ENCODE measurements around the gene METTL3. TPM values are rescaled to one million over a fixed set of nuclear protein-coding genes. Genes with fewer than 3 reads are reported as not detected.
A peak's percentile ranks its signal among the peaks of the same experiment; 100 is the strongest.

The METTL3 gene
- total and polyA plus RNA-seq, 7 experiments from 2014 or later, result 17.6 to 108 (median 54.1) TPM

DNA sequence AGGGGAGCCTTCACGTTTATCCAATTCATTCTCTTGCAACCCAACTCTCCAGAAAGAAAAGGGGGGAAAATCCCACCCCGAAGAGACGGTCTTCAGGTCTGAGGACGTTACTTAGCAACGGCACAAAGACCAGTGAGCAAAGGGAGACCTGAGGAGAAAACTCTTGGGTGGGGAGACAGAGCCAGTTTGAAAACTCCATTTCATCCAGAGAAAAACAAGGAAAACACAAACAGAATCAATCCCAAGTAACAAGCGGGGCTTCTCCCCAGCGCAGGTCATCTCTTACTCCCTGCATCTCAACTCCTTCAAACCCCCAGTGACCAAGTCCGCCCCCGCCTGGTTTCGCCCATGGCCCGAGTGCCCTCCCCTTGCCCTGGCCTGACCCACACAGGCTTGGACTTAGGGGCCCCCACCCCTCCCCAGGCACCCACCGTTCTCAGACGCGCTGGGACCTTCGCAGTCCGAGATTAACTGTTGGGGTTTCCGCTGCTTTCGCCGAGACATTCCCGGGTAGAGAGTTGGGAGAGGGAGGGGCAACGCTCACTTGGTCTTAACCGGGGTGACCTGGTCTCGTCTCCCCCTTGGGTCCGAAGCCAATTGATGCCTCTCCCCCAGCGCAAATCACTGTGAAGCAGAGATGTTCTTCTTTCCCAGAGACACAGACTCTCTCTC lies 25.4 kb upstream of the METTL3 start:
- DNase-seq (no peak), ATAC-seq (no peak)
- H3K4me1 ChIP-seq (ENCODE audit: control insufficient read depth in 2 of 2, insufficient read depth in 2 of 2, low read length in 2 of 2), result no peaks in the 10 kb centered on the region
- H3K27me3 ChIP-seq (ENCODE audit: control insufficient read depth in 2 of 2, insufficient read depth in 2 of 2, low read length in 2 of 2), result peaks cover 0 to 3% of the 10 kb centered on the region in 2 donors
- H3K4me3 ChIP-seq (ENCODE audit: low read length), result no peak overlapping the region
- no peaks in the 10 kb centered on the region for H3K9me3 ChIP-seq (ENCODE audit: control insufficient read depth in 2 of 3, low read length in 3 of 3)
- no peaks in the 10 kb centered on the region for H3K36me3 ChIP-seq (ENCODE audit: control insufficient read depth in 2 of 3, insufficient read depth in 3 of 3, low read length in 3 of 3)
- ChIA-PET CTCF (no interaction called here), POLR2A (interaction anchor here (0.8 kb wide), 1 partner anchor 38 kb away, joined by 3 read pairs; no protein-coding TSS in a partner anchor)
- Mint-ChIP-seq H3K36me3 (peaks cover 0 to 4% (median 0%) of the 10 kb centered on the region in 5 donors), H3K4me3 (peak overlapping the region in 7 of 10 donors; percentile 5 to 67 (median 43)), H3K9me3 (peaks cover 0 to 4% (median 0%) of the 10 kb centered on the region in 11 donors), H3K4me1 (peaks cover 4 to 13% (median 10%) of the 10 kb centered on the region in 7 donors), H3K27ac (peak overlapping the region in 1 of 9 donors; percentile 3), H3K27me3 (peaks cover 41 to 67% (median 58%) of the 10 kb centered on the region in 5 donors)
- intact Hi-C loops (cut with micrococcal nuclease), result no loop called here
- H3K27ac ChIP-seq (ENCODE audit: low read depth, low read length), result no peak overlapping the region

DNA sequence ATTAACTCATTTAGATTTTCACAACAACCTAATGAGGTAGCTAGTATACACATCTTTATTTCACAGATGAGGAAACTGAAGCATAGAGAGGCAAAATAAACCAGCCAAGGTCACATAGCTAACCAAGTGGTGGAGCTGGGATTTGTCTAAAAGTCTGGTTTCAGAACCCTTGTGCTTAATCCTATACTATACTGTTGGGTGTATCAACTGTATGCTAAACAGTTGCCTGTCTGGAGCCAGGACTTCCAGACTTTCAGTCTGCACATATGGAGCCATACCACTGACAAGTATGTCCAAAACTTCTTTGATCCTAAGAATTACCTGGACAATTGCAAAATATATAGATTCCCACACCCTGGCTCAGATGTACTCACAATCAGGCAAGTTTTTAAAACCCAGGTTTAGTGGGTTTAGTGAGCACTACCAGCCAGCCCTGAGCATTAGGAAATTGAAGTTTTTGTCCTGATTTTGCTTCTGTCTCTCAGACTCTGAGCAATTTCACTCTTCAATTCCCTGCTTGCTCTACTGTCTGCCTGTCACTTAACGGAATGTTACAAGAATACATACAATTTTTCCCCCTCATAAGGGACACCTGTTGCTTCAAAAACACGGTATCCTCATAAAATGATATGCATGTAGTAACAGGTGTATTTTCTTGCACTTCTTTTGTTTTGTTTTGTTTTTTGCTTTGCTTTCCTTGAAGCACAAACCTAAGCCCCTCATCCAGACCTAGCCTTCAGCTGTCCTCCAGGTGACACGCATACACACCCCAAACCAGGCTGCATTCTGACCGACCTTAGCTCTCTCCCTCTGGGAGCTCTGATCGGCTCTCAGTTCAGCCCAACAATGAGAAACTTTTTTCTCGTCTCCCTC lies 24.6 kb upstream of the METTL3 start:
- ChIA-PET CTCF (no interaction called here), POLR2A (no interaction called here)
- peaks cover 0 to 4% (median 0%) of the 10 kb centered on the region in 11 donors for H3K9me3 Mint-ChIP-seq
- H3K27me3 Mint-ChIP-seq, result peaks cover 41 to 67% (median 58%) of the 10 kb centered on the region in 5 donors
- no peaks in the 10 kb centered on the region for H3K9me3 ChIP-seq (ENCODE audit: control insufficient read depth in 2 of 3, low read length in 3 of 3)
- H3K27ac ChIP-seq (ENCODE audit: low read depth, low read length), result no peak overlapping the region
- H3K27me3 ChIP-seq (ENCODE audit: control insufficient read depth in 2 of 2, insufficient read depth in 2 of 2, low read length in 2 of 2), result peaks cover 0 to 3% of the 10 kb centered on the region in 2 donors
- intact Hi-C loops (cut with micrococcal nuclease), result no loop called here
- peaks cover 0 to 4% (median 0%) of the 10 kb centered on the region in 5 donors for H3K36me3 Mint-ChIP-seq
- peak overlapping the region in 4 of 10 donors; percentile 1 to 65 (median 39) for H3K4me3 Mint-ChIP-seq
- H3K4me1 Mint-ChIP-seq, result peaks cover 4 to 13% (median 10%) of the 10 kb centered on the region in 7 donors
- H3K4me3 ChIP-seq (ENCODE audit: low read length), result no peak overlapping the region
- no peak overlapping the region for H3K27ac Mint-ChIP-seq
- DNase-seq, result no peak
- H3K4me1 ChIP-seq (ENCODE audit: control insufficient read depth in 2 of 2, insufficient read depth in 2 of 2, low read length in 2 of 2), result no peaks in the 10 kb centered on the region
- ATAC-seq, result no peak
- H3K36me3 ChIP-seq (ENCODE audit: control insufficient read depth in 2 of 3, insufficient read depth in 3 of 3, low read length in 3 of 3), result no peaks in the 10 kb centered on the region

DNA sequence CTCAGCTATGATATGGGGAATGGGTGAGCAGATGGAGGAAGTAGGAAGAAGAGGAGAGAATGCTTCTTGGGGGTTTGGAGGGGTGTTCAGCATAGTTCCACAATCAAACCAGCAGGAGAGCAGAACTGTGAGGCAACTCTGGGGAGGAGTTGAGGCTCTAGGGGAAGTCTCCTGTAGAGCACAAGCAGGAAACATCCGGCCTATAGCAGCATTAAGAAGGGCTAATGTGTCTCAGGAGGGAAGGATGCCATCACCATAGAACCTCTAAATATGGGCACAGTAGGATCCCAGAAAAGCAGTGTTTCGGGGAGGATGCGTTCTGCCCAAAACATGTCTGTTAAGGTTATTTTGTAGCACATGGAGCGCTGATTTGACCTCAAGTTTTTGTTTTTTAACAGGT lies 23.4 kb upstream of the METTL3 start:
- no peak overlapping the region for H3K27ac Mint-ChIP-seq
- H3K9me3 Mint-ChIP-seq, result peaks cover 0 to 4% (median 0%) of the 10 kb centered on the region in 11 donors
- no peak overlapping the region for H3K4me3 Mint-ChIP-seq
- intact Hi-C loops (cut with micrococcal nuclease), result no loop called here
- H3K4me1 Mint-ChIP-seq, result peaks cover 4 to 13% (median 10%) of the 10 kb centered on the region in 7 donors
- Histone ChIP-seq H3K36me3 (ENCODE audit: control insufficient read depth in 2 of 3, insufficient read depth in 3 of 3, low read length in 3 of 3) (no peaks in the 10 kb centered on the region), H3K4me3 (ENCODE audit: low read length) (no peak overlapping the region), H3K27ac (ENCODE audit: low read depth, low read length) (no peak overlapping the region), H3K4me1 (ENCODE audit: control insufficient read depth in 2 of 2, insufficient read depth in 2 of 2, low read length in 2 of 2) (no peaks in the 10 kb centered on the region), H3K27me3 (ENCODE audit: control insufficient read depth in 2 of 2, insufficient read depth in 2 of 2, low read length in 2 of 2) (peaks cover 0 to 3% of the 10 kb centered on the region in 2 donors), H3K9me3 (ENCODE audit: control insufficient read depth in 2 of 3, low read length in 3 of 3) (no peaks in the 10 kb centered on the region)
- H3K36me3 Mint-ChIP-seq, result peaks cover 0 to 4% (median 0%) of the 10 kb centered on the region in 5 donors
- ChIA-PET POLR2A (no interaction called here), CTCF (no interaction called here)
- ATAC-seq, result peak; percentile 27
- H3K27me3 Mint-ChIP-seq, result peaks cover 39 to 67% (median 55%) of the 10 kb centered on the region in 5 donors
- no peak for DNase-seq

DNA sequence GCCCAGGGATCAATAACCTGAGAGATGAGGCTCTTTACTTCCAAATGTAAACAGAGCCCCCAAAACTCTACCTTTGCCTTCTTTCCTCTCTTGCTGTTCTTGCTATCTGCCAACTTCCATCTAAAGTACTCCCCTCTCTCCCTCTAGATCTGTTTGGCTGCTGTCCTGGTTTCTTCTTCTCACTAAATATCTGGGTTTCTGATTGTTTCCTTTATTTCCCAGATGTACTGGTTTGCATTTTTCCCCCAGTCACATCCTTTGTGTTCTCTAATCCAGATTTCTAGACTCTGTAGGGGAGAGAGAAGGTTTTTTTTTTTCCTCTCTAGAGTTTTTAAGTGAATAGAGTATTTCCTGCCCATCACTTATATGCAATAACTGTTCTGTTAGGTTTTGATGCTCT lies 22.2 kb upstream of the METTL3 start:
- Histone ChIP-seq H3K9me3 (ENCODE audit: control insufficient read depth in 2 of 3, low read length in 3 of 3) (no peaks in the 10 kb centered on the region), H3K4me1 (ENCODE audit: control insufficient read depth in 2 of 2, insufficient read depth in 2 of 2, low read length in 2 of 2) (no peaks in the 10 kb centered on the region), H3K27me3 (ENCODE audit: control insufficient read depth in 2 of 2, insufficient read depth in 2 of 2, low read length in 2 of 2) (peaks cover 0 to 3% of the 10 kb centered on the region in 2 donors), H3K36me3 (ENCODE audit: control insufficient read depth in 2 of 3, insufficient read depth in 3 of 3, low read length in 3 of 3) (no peaks in the 10 kb centered on the region), H3K27ac (ENCODE audit: low read depth, low read length) (no peak overlapping the region), H3K4me3 (ENCODE audit: low read length) (no peak overlapping the region)
- peaks cover 4 to 16% (median 10%) of the 10 kb centered on the region in 7 donors for H3K4me1 Mint-ChIP-seq
- no peak overlapping the region for H3K4me3 Mint-ChIP-seq
- intact Hi-C loops (cut with micrococcal nuclease), result no loop called here
- DNase-seq (no peak), ATAC-seq (no peak)
- peaks cover 0 to 3% (median 0%) of the 10 kb centered on the region in 5 donors for H3K36me3 Mint-ChIP-seq
- peaks cover 0 to 4% (median 0%) of the 10 kb centered on the region in 11 donors for H3K9me3 Mint-ChIP-seq
- peaks cover 26 to 54% (median 42%) of the 10 kb centered on the region in 5 donors for H3K27me3 Mint-ChIP-seq
- ChIA-PET CTCF (no interaction called here), POLR2A (no interaction called here)
- H3K27ac Mint-ChIP-seq, result no peak overlapping the region

DNA sequence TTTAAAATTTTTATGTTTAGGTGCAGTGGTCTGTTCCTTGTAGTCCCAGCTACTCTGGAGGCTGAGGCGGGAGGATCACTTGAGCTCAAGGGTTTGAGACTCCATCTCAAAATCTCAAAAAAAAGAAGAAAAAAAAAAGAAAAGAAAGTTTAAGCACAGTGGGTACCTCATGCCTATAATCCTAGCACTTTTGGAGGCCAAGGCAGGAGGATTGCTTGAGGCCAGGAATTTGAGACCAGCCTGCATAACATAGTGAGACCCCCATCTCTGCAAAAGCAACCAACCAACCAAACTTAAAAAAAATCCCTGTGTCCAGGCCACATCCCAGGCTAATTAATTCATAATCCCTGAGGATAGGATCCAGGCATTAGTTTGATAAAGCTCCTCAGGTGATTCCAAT lies 18.4 kb upstream of the METTL3 start:
- peaks cover 0 to 4% (median 0%) of the 10 kb centered on the region in 3 experiments for H3K36me3 ChIP-seq (ENCODE audit: control insufficient read depth in 2 of 3, insufficient read depth in 3 of 3, low read length in 3 of 3)
- no peaks in the 10 kb centered on the region for H3K27me3 ChIP-seq (ENCODE audit: control insufficient read depth in 2 of 2, insufficient read depth in 2 of 2, low read length in 2 of 2)
- no peak overlapping the region for H3K27ac ChIP-seq (ENCODE audit: low read depth, low read length)
- ChIA-PET CTCF (interaction anchor here (0.6 to 1.9 kb wide), 2 partner anchors 31 to 1091 kb away, joined by 3 to 8 read pairs; no protein-coding TSS in a partner anchor), POLR2A (interaction anchor here (1.9 kb wide), 1 partner anchor 19 kb away, joined by 4 read pairs; the partner anchor contains the start of gene METTL3)
- Mint-ChIP-seq H3K4me1 (peaks cover 10 to 25% (median 15%) of the 10 kb centered on the region in 7 donors), H3K27ac (peak overlapping the region in 1 of 9 donors; percentile 30), H3K36me3 (no peaks in the 10 kb centered on the region), H3K27me3 (peaks cover 0 to 24% (median 9%) of the 10 kb centered on the region in 5 donors), H3K4me3 (no peak overlapping the region), H3K9me3 (peaks cover 0 to 1% (median 0%) of the 10 kb centered on the region in 11 donors)
- H3K4me1 ChIP-seq (ENCODE audit: control insufficient read depth in 2 of 2, insufficient read depth in 2 of 2, low read length in 2 of 2), result peaks cover 5 to 9% of the 10 kb centered on the region in 2 donors
- intact Hi-C loops (cut with micrococcal nuclease), result loop anchor here in 1 of 2 donors (5.0 kb wide), 1 partner anchor 52 kb away; the partner anchor contains the start of genes RAB2B and TOX4
- no peaks in the 10 kb centered on the region for H3K9me3 ChIP-seq (ENCODE audit: control insufficient read depth in 2 of 3, low read length in 3 of 3)
- no peak overlapping the region for H3K4me3 ChIP-seq (ENCODE audit: low read length)
- DNase-seq (no peak), ATAC-seq (no peak)

Measured in naive thymus-derived CD4-positive, alpha-beta T cell (primary cell).